WTC11 (cell line): Measurements from ENCODE around the gene CIPC.

Experiments used
- EMX1 ChIP-seq: fragments of 250-450 bp; sonication (Bioruptor Pico); IDR thresholded peaks from 2 replicates; pipeline ENCODE4 v1.8.0; 2021; ENCODE audit warnings: mild to moderate bottlenecking
- GABPB1 ChIP-seq: sonication (generic); formaldehyde crosslinking; IDR thresholded peaks from 2 replicates; pipeline ENCODE4 v1.8.1; 2023; ENCODE audit warnings: mild to moderate bottlenecking, missing genetic modification reagents
- GTF2I ChIP-seq: fragments of 250-450 bp; sonication (Bioruptor Pico); conservative IDR thresholded peaks from 2 replicates; pipeline ENCODE4 v1.4.0; 2021; ENCODE audit warnings: mild to moderate bottlenecking
- JUN ChIP-seq: sonication (generic); formaldehyde crosslinking; IDR thresholded peaks from 2 replicates; pipeline ENCODE4 v1.8.0; 2023; ENCODE audit warnings: mild to moderate bottlenecking, missing genetic modification reagents
- RELA ChIP-seq: sonication (generic); formaldehyde crosslinking; IDR thresholded peaks from 2 replicates; pipeline ENCODE4 v1.8.1; 2022; ENCODE audit warnings: missing genetic modification reagents, mild to moderate bottlenecking, borderline replicate concordance
- SP1 ChIP-seq: sonication (generic); formaldehyde crosslinking; conservative IDR thresholded peaks from 2 replicates; pipeline ENCODE4 v1.8.1; 2022; ENCODE audit warnings: missing genetic modification reagents
- ZNF138 ChIP-seq: sonication (generic); formaldehyde crosslinking; conservative IDR thresholded peaks from 2 replicates; pipeline ENCODE4 v1.8.1; 2022; ENCODE audit warnings: mild to moderate bottlenecking, moderate library complexity, missing genetic modification reagents
- TF ChIP-seq, protein P1 (sequence below): fragments of 200-600 bp; IDR thresholded peaks from 2 replicates; pipeline ENCODE4 v1.8.0; 2022; ENCODE audit warnings: antibody characterized with exemption

DNA sequence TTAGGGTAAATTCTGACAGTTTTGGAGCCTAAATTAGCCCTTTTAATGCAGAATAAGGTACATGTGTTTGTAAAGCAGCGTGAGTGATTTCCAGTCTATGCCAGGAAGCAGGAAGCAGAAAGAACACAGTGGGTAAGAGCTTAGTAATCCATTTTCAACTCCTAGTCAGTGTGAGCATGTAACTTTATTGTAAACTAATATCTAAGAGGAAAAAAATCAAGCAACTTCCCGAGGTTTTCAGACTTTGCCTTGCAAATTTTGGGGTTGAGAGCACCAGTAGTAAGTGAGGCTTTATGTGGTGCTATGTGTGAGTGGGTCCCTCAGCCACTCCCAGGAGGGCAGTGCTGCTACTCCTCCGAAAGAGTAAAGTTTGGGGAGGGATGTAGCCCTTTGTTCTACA lies 2.9 kb downstream of the CIPC start:
- TF ChIP-seq SP1 (CRISPR knock-in tag) (no peak), GTF2I (CRISPR knock-in tag) (no peak), JUN (CRISPR knock-in tag) (no peak), ZNF138 (CRISPR knock-in tag) (no peak), EMX1 (no peak), RELA (CRISPR knock-in tag) (no peak), GABPB1 (CRISPR knock-in tag) (no peak)
- TF ChIP-seq, protein P1, sequence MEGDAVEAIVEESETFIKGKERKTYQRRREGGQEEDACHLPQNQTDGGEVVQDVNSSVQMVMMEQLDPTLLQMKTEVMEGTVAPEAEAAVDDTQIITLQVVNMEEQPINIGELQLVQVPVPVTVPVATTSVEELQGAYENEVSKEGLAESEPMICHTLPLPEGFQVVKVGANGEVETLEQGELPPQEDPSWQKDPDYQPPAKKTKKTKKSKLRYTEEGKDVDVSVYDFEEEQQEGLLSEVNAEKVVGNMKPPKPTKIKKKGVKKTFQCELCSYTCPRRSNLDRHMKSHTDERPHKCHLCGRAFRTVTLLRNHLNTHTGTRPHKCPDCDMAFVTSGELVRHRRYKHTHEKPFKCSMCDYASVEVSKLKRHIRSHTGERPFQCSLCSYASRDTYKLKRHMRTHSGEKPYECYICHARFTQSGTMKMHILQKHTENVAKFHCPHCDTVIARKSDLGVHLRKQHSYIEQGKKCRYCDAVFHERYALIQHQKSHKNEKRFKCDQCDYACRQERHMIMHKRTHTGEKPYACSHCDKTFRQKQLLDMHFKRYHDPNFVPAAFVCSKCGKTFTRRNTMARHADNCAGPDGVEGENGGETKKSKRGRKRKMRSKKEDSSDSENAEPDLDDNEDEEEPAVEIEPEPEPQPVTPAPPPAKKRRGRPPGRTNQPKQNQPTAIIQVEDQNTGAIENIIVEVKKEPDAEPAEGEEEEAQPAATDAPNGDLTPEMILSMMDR, result no peak
